ENCODE measurements around the gene ENOX1.

- no peak for TF ChIP-seq CTCF (IDR thresholded peaks at IDR 0.05)
- no peak for TF ChIP-seq EZH2 (IDR thresholded peaks at IDR 0.05)
Observed at GRCh38 chr13:43763143-43763759, 23.5 kb downstream of the ENOX1 start.
